TTC549 (cell line): Measurements from ENCODE around the gene CACNB2.

Experiments
- FAIRE-seq: peaks from 2 replicates; lab custom pipeline; 2012; peaks lifted over from hg19 to GRCh38; lab: Jason Lieb, UNC

The CACNB2 gene

GRCh38 chr10:18456984-18457383 lies 316.8 kb downstream of the CACNB2 start:
- FAIRE-seq: no peak

- no peak for FAIRE-seq
Measured at GRCh38 chr10:18460032-18460431, 319.8 kb downstream of the CACNB2 start.

GRCh38 chr10:18463673-18464211 lies 323.5 kb downstream of the CACNB2 start:
- no peak for FAIRE-seq

DNA sequence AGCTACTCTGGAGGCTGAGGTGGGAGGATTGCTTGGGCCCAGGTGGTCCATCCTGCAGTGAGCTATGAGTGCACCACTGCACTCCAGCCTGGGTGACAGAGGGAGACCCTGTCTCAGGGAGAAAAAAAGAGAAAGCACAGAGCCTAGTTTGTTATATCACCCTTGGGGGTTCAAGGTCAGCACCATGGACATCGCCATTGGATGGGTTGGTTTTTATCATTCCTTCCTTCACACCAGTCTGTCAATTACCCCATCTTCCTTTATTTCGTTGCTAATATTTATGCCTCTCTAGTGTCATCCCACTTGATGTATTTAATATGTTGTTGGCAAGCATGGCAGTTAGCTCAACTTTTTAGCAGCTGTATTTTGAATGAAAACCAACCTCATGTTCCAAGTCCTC lies 328.9 kb downstream of the CACNB2 start:
- FAIRE-seq: no peak

- FAIRE-seq: no peak
Measured at GRCh38 chr10:18472977-18473376, 332.8 kb downstream of the CACNB2 start.

DNA sequence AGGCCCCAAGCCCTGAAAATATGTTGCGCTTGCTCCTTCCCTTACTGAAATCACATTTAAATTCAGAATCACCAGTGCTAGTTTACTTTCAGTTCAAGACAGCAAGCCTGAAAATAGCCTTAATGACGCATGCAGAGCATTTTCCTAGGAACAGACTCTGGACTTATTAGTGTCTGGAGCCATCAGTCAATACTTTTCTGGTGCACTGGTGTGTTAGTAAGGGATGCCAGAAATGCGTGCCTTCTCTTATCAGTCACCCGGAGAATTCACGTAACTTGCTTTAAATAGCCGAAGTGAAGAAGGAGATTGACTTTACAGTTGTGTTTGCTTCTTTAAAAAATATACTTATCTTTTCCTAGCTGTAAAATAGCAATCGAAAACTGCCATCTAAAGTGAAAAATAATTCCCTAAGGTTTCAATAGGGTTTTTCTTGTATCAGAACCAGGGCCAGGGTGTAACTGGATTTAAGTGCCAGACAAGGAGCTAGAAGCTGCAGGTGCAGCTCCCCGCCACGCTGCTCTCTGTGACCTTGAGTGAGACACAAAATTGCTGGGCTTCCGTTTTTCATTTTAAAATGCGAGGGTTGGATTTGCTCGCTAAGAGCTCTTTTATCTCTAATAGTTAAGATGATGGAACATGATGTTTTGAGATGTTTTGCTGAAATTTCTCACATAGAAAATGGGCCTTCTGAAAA lies 333.3 kb downstream of the CACNB2 start:
- no peak for FAIRE-seq

DNA sequence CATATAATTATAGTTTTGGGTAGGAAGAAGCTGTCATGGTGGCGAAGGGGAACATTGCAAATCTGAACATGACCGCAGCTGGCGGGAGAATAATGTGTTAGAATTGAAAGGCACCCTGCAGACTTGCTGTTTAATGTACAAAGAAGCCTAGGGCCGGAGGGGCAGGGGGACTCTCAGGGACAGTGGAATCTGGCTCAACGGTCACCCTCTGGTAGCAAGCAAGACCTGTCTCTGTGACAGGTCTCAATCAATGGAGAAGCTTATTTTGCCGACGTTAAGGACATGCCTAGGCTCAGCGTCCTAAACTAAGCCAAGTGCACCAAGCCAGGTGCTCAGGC lies 333.9 kb downstream of the CACNB2 start:
- no peak for FAIRE-seq

DNA sequence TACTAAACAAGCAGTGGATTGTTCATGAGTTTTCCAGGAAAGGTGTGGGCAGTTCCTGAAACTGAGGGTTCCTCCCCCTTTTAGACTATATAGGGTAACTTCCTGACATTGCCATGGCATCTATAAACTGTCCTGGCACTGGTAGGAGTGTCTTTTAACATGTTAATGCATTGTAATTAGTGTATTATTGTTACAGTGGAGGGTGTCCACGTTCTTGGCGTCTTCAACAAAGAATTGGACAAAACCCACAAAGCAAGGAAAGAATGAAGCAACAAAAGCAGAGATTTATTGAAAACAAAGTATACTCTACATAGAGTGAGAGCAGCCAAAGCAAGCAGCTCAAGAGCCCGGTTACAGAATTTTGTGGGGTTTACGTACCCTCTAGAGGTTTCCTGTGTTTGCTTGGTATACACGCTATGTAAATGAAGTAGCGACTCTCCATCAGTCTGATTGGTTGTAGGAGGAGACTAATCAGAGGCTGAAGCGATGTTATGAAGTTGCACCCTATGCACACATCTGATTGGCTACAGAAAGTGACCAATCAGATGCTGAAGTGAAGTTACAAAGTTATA lies 335.9 kb downstream of the CACNB2 start:
- FAIRE-seq: no peak

DNA sequence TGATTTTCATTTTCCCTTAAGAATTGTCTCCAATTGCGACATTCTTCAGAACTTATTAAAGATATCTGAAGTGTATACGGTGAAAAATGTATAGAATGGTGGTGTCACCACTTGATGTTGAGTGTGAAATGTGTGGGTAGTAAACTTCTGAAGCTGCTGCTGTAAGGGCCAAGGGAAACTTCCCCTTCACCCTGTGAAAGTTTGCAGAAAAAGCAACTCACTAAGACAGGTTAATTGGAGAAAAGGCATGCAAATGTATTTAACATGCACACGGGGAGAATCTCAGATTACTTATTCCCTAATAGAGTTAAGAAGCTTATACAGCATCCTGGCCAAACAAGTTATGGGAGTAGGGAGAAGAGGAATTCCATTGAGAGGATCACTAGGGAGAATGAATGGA lies 338.1 kb downstream of the CACNB2 start:
- FAIRE-seq: no peak

DNA sequence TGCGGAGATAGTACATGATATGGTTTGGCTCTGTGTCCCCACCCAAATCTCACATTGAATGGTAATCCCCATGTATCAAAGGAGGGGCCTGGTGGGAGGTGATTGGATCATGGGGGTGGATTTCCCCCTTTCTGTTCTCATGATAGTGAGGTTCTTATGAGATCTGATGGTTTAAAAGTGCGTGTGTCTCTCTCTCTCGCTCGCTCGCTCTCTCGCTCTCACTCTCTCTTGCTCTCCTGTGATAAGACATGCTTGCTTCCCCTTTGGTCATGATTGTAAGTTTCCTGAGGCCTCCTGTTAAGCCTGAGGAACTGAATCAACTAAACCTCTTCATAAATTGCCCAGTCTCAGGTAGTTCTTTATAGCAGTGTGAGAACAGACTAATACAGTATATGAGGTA lies 339.3 kb downstream of the CACNB2 start:
- FAIRE-seq: no peak

DNA sequence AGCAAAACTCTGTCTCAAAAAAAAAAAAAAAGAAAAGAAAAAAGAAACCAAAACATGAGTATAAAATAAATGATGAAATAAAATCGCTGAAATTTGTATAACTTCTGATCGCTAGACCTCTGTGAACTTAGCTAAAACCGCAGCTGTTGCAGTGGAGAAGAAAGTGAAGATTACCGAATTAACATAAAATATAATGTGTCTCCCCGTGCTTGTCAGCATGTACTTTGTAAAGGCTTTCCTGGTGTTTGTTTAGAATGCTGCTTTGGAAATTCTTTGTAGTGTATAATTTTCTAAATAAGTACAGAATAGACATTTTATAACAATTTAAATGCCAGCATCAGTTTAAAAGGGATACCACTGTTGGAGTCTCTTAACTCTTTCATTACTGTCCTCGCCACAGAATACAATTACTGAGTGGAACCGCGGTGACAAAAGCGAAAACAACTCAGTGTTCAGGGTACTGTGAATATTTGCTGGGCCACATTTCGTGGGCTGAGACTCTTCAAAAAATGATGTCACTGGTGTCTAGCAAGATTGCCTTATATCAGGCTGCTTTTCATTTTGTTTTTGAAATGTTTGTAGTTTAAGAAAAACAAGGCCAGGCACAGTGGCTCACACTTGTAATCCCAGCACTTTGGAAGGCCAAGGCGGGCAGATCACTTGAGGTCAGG lies 343.4 kb downstream of the CACNB2 start:
- FAIRE-seq: no peak

GRCh38 chr10:18486438-18486837 lies 346.2 kb downstream of the CACNB2 start:
- no peak for FAIRE-seq

DNA sequence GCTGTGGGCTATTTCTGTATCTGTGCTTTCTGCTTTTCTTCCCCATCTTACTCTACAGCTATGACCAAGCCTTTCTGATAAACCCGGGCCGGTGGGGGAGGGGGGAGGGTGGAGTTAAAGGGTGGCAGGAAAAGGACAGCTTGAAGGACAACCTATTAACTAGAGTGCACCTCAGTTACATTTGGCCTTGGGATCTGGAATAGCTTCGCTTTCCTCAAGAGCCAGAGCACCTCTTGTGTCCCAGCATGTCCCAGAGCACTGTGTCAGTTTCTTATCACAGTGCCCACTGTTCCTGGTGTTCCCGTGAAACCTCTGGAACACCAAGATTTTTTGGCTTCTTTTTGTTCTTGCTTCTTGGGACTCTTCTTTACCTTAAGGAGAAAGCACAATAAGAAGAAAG lies 350.5 kb downstream of the CACNB2 start:
- FAIRE-seq: no peak

DNA sequence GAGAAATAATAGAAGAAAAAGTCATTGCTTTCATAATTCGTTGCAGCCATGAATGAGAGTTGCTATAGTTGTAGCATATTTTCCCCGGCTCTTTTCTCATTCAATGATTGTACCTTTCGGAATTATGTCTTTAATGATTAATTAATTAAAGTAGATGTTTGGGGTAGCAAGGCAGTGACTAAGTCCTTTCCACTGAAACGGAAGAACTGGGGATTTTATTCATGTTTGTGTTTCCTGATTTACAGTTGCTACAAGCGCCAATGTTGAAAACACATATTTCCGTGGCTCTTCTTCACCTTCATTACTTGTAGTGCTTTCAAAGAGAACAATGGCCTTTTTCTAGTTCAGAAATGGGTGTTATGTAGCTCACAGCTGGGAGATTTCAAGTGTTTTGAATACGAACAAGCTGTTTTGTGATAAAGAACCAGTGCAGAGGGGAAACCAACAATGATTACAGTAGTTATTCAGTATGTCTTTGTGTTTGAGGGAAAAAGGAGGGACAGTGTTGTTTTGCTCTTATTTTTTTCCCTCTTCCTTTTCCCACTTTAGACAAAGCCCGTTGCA lies 357.7 kb downstream of the CACNB2 start:
- no peak for FAIRE-seq

DNA sequence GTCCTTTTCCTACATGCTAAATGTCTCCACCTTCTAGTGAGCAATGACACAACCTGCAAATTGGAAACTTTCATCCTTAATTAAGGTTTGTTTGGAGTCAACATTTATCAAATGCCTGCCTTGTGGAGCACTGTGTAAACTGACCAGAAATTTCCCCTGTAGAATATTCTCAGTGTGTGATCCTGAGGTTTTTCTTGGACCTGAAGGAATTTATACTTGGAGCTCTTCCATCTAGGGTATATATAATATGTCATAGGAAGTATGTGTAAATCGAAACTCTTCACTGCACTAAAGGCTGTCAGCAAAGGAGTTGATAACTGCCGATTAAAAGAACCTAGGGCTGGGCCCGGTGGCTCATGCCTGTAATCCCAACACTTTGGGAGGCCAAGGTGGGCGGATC lies 358.8 kb downstream of the CACNB2 start:
- no peak for FAIRE-seq

- no peak for FAIRE-seq
Measured at GRCh38 chr10:18500576-18500975, 360.4 kb downstream of the CACNB2 start.

GRCh38 chr10:18501198-18501597 lies 361.0 kb downstream of the CACNB2 start:
- FAIRE-seq: no peak

- FAIRE-seq: no peak
Measured at GRCh38 chr10:18501629-18502028, 361.4 kb downstream of the CACNB2 start.

DNA sequence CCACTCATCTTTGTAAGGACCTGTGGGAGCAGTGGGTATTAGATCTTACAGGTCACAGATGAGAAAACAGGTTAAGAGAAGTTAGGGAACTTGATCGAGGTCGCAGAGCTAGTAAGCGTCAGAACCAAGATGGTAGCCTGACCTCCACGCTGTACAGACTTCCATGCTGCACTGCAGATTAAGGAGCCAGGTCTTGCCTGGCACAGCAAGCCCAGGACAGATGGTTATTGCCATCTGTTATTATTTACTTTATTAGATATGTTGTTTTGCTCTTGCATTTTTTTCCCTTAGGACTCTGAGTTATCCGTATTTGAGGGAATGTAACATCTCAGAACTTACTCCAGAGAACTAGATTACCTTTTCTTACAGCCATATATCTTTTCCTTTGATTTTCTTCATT lies 363.9 kb downstream of the CACNB2 start:
- no peak for FAIRE-seq

- no peak for FAIRE-seq
Measured at GRCh38 chr10:18505456-18506118, 365.4 kb downstream of the CACNB2 start.

- FAIRE-seq: no peak
Measured at GRCh38 chr10:18508587-18508986, 368.4 kb downstream of the CACNB2 start.

- no peak for FAIRE-seq
Measured at GRCh38 chr10:18514537-18514936, 374.3 kb downstream of the CACNB2 start.

DNA sequence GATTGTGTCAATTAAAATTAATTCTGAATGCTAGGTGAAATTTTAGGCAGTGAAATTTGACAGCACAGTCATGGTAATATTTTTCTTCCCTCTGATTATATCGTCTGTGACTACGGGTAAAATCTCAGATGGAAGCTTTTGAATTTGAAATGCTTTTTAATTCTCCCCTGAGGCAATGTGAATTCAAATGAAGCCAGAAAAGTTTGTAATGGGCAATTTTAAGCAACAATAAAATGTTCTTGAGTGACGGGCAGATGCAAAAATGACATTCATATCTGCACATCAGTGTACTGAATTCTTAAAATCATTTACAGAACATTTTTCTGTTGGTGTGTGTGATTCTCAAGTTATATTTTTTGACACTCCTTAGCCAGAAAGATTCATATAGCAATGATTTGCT lies 376.6 kb downstream of the CACNB2 start:
- no peak for FAIRE-seq
